Activated CD8-positive, alpha-beta memory T cell treated with anti-CD3 and anti-CD28 coated beads, Interleukin-2, amount 50 U/mL, for 24 hours (primary cell): ENCODE data around the gene ZNF785.
"Not testable (repeated sequence)": the region's sequence is repeated elsewhere in the genome, so short reads cannot be mapped to it uniquely, and the experiment has no call there.

Experiments used
- DNase-seq: peaks from one replicate; pipeline ENCODE4 v3.0.0-alpha.2; 2020; ENCODE audit errors: extremely low read depth

Gene ZNF785

GRCh38 chr16:30565984-30566383 is 19.5 kb downstream of the ZNF785 start:
- DNase-seq, result no peak

- no peak for DNase-seq
These were observed 20.0 kb downstream of the ZNF785 start for GRCh38 chr16:30565526-30565925.

GRCh38 chr16:30562021-30562420 is 23.5 kb downstream of the ZNF785 start:
- no peak for DNase-seq

GRCh38 chr16:30561089-30561816 is 24.2 kb downstream of the ZNF785 start:
- DNase-seq, result no peak

GRCh38 chr16:30559690-30560089 is 25.8 kb downstream of the ZNF785 start:
- no peak for DNase-seq

- no peak for DNase-seq
These were observed 26.6 kb downstream of the ZNF785 start for GRCh38 chr16:30558789-30559377.

GRCh38 chr16:30557957-30558788 is 27.3 kb downstream of the ZNF785 start, which contains the start of gene ZNF764:
TSS of gene ZNF764 (minus strand) at chr16:30558374. CDS start at chr16:30558182, 192 bp downstream.
- peak; percentile 94 for DNase-seq

GRCh38 chr16:30557707-30557956 is 27.9 kb downstream of the ZNF785 start:
- no peak for DNase-seq

GRCh38 chr16:30556125-30556473 is 29.4 kb downstream of the ZNF785 start:
- DNase-seq, result no peak

- DNase-seq, result no peak
These were observed 30.0 kb downstream of the ZNF785 start for GRCh38 chr16:30555315-30556124.

- no peak for DNase-seq
These were observed 30.8 kb downstream of the ZNF785 start for GRCh38 chr16:30554557-30555314.

GRCh38 chr16:30553393-30553899 is 32.1 kb downstream of the ZNF785 start:
- DNase-seq, result no peak

- DNase-seq, result no peak
These were observed 32.5 kb downstream of the ZNF785 start for GRCh38 chr16:30552956-30553355.

GRCh38 chr16:30551781-30552180 is 33.7 kb downstream of the ZNF785 start:
- no peak for DNase-seq

GRCh38 chr16:30548416-30549253 is 36.9 kb downstream of the ZNF785 start:
- DNase-seq, result no peak

- DNase-seq, result no peak
These were observed 39.4 kb downstream of the ZNF785 start for GRCh38 chr16:30546115-30546514.

GRCh38 chr16:30543067-30543466 is 42.4 kb downstream of the ZNF785 start:
- DNase-seq, result no peak

GRCh38 chr16:30541502-30542329 is 43.8 kb downstream of the ZNF785 start:
- DNase-seq, result no peak

GRCh38 chr16:30540916-30541464 is 44.5 kb downstream of the ZNF785 start:
- not testable (repeated sequence) for DNase-seq
